ENCODE measurements around the gene SPIRE2.

DNA sequence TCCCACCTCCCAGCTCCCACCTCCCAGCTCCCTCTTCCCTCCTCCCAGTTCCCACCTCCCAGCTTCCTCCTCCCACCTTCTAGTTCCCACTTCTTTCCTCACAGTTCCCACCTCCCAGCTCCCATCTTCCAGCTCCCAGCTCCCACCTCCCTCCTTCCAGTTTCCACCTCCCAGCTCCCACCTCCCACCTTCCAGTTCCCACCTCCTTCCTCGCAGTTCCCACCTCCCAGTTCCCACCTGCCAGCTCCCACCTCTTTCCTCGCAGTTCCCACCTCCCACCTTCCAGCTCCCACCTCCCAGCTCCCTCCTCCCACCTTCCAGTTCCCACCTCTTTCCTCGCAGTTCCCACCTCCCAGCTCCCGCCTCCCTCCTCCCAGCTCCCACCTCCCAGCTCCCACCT, 80.0 kb downstream of the SPIRE2 start:
- TF ChIP-seq, protein P1, sequence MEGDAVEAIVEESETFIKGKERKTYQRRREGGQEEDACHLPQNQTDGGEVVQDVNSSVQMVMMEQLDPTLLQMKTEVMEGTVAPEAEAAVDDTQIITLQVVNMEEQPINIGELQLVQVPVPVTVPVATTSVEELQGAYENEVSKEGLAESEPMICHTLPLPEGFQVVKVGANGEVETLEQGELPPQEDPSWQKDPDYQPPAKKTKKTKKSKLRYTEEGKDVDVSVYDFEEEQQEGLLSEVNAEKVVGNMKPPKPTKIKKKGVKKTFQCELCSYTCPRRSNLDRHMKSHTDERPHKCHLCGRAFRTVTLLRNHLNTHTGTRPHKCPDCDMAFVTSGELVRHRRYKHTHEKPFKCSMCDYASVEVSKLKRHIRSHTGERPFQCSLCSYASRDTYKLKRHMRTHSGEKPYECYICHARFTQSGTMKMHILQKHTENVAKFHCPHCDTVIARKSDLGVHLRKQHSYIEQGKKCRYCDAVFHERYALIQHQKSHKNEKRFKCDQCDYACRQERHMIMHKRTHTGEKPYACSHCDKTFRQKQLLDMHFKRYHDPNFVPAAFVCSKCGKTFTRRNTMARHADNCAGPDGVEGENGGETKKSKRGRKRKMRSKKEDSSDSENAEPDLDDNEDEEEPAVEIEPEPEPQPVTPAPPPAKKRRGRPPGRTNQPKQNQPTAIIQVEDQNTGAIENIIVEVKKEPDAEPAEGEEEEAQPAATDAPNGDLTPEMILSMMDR (IDR thresholded peaks at IDR 0.05) = no peak
- TF ChIP-seq POLR2A (IDR thresholded peaks at IDR 0.05) = no peak

All from gastroesophageal sphincter (tissue), 3 donors.